T-cell (primary cell): ENCODE results near the gene SLC6A11. TPM values are rescaled to one million over a fixed set of nuclear protein-coding genes. Genes with fewer than 3 reads are reported as not detected.

ENCODE experiments used
- ATAC-seq, 4 experiments: fragments of 200-7000 bp in 3 of 4; fragments of 150-1000 bp in 1 of 4; cut with Tn5 transposase; replicated peaks in 1 of 4; 1 replicate in 3 of 4; 2 replicates in 1 of 4; pipeline ENCODE4 v1.10.0; 2021; ENCODE audit warnings: moderate library complexity in 3 of 4, mild to moderate bottlenecking in 2 of 4, moderate number of reproducible peaks in 1 of 4
- CTCF ChIA-PET, 2 donors: fragments of 300-600 bp; sonication (Branson Sonifier 250); formaldehyde crosslinking; loops; one replicate each; lab custom pipeline; 2022; ENCODE audit warnings: antibody characterized with exemption in 2 of 2; lab: Charles Lee
- POLR2A ChIA-PET, 2 donors: fragments of 300-600 bp; sonication (Branson Sonifier 250); formaldehyde crosslinking; loops; one replicate each; lab custom pipeline; 2022; ENCODE audit warnings: antibody characterized with exemption in 2 of 2; lab: Charles Lee
- DNase-seq, 35 experiments: peaks; one replicate each; pipeline versions ENCODE4 v3.0.0 to v3.0.0-alpha.2; 2013 to 2023
- H3K27ac ChIP-seq: one replicate; pipeline ENCODE4 v1.5.1; 2013; ENCODE audit warnings: low read length
- H3K27me3 ChIP-seq, 2 experiments: replicated peaks in 1 of 2; 1 replicate in 1 of 2; 2 replicates in 1 of 2; pipeline versions ENCODE4 v1.6.1 to v1.7.0; 2013; ENCODE audit warnings: low read length in 1 of 2, mixed read lengths in 1 of 2; ENCODE audit not compliant: control insufficient read depth in 2 of 2, insufficient read depth in 2 of 2; ENCODE audit errors: extremely low read depth in 1 of 2
- H3K36me3 ChIP-seq, 2 donors: 1 replicate in 1 of 2; 2 replicates in 1 of 2; pipeline versions ENCODE4 v1.6.1 to v1.7.0; 2013; ENCODE audit warnings: low read length in 1 of 2; ENCODE audit not compliant: control insufficient read depth in 2 of 2, insufficient read depth in 1 of 2; ENCODE audit errors: extremely low read depth in 1 of 2
- H3K4me1 ChIP-seq, 2 experiments: 1 replicate in 1 of 2; 2 replicates in 1 of 2; pipeline versions ENCODE4 v1.6.1 to v1.7.0; 2013; ENCODE audit warnings: low read length in 2 of 2, mixed read lengths in 1 of 2; ENCODE audit not compliant: insufficient read depth in 2 of 2, control insufficient read depth in 1 of 2; ENCODE audit errors: extremely low read depth in 1 of 2
- H3K4me3 ChIP-seq, 2 donors: 1 replicate in 1 of 2; 2 replicates in 1 of 2; pipeline versions ENCODE4 v1.5.1 to v1.7.0; 2013; ENCODE audit warnings: mild to moderate bottlenecking in 2 of 2, low read length in 1 of 2, moderate library complexity in 1 of 2; ENCODE audit not compliant: control insufficient read depth in 1 of 2; ENCODE audit errors: extremely low read depth in 1 of 2
- H3K9me3 ChIP-seq: 2 replicates; pipeline ENCODE4 v1.7.0; 2013
- H3K27ac Mint-ChIP-seq, 2 donors: one replicate each; pipeline ENCODE4 v1.8.0; 2020 to 2021; ENCODE audit warnings: mild to moderate bottlenecking in 2 of 2, mixed read lengths in 2 of 2
- H3K27me3 Mint-ChIP-seq, 2 donors: one replicate each; pipeline ENCODE4 v1.8.0; 2021 to 2022; ENCODE audit warnings: mixed read lengths in 2 of 2
- H3K36me3 Mint-ChIP-seq: one replicate; pipeline ENCODE4 v1.8.0; 2021; ENCODE audit warnings: mixed read lengths
- H3K4me1 Mint-ChIP-seq, 3 donors: one replicate each; pipeline ENCODE4 v1.8.0; 2020 to 2022; ENCODE audit warnings: mixed read lengths in 3 of 3, mild to moderate bottlenecking in 1 of 3
- H3K4me3 Mint-ChIP-seq, 3 donors: one replicate each; pipeline ENCODE4 v1.8.0; 2020 to 2022; ENCODE audit warnings: mild to moderate bottlenecking in 3 of 3, mixed read lengths in 3 of 3, moderate library complexity in 3 of 3
- H3K9me3 Mint-ChIP-seq, 3 donors: one replicate each; pipeline ENCODE4 v1.8.0; 2020 to 2022; ENCODE audit warnings: mixed read lengths in 3 of 3
- WGBS: methylation state at CpG from one replicate; pipeline ENCODE4 v1.1.5; 2013; ENCODE audit warnings: missing lambda C conversion rate; ENCODE audit not compliant: insufficient coverage; 5-methylcytosine and 5-hydroxymethylcytosine counted together
- total RNA-seq, 35 experiments: library from RNA in 6 of 35; stranded (reverse) in 6 of 35; fragments of 120-200 nt in 1 of 35; gene quantifications; one replicate each; pipeline versions ENCODE4 v1.2.1 to v1.2.4 and lab custom pipeline; 2013 to 2026

Gene SLC6A11
- total RNA-seq, 5 donors from 2014 or later (not counting 1 experiment from before 2014, with no cell fraction given), result not detected

GRCh38 chr3:10901296-10901945, 85.4 kb downstream of the SLC6A11 start:
- Mint-ChIP-seq H3K27me3 (peaks cover 4 to 19% of the 10 kb centered on the region in 2 donors), H3K9me3 (peaks cover 11 to 22% (median 13%) of the 10 kb centered on the region in 3 donors), H3K4me3 (no peak overlapping the region), H3K36me3 (no peaks in the 10 kb centered on the region), H3K4me1 (no peaks in the 10 kb centered on the region), H3K27ac (no peak overlapping the region)
- DNase-seq (no peak), ATAC-seq (no peak)
- H3K27ac ChIP-seq, result no peak overlapping the region
- no peaks in the 10 kb centered on the region for H3K4me1 ChIP-seq
- peaks cover 0 to 14% of the 10 kb centered on the region in 2 experiments for H3K27me3 ChIP-seq
- H3K36me3 ChIP-seq, result no peaks in the 10 kb centered on the region
- ChIA-PET CTCF (no interaction called here), POLR2A (no interaction called here)
- H3K9me3 ChIP-seq, result no peaks in the 10 kb centered on the region
- no peak overlapping the region for H3K4me3 ChIP-seq
- 81% methylated on average over 7 of the region's 13 CpGs for WGBS

GRCh38 chr3:10907262-10907661, 91.2 kb downstream of the SLC6A11 start:
- POLR2A ChIA-PET, result no interaction called here

GRCh38 chr3:10910367-10910766, 94.3 kb downstream of the SLC6A11 start:
- H3K9me3 ChIP-seq, result peaks cover 2% of the 10 kb centered on the region
- WGBS, result 100% methylated on average over 1 of the region's 3 CpGs
- Mint-ChIP-seq H3K27ac (no peak overlapping the region), H3K36me3 (peaks cover 4% of the 10 kb centered on the region), H3K27me3 (peaks cover 8 to 12% of the 10 kb centered on the region in 2 donors), H3K4me3 (no peak overlapping the region), H3K4me1 (no peaks in the 10 kb centered on the region), H3K9me3 (peaks cover 20 to 39% (median 29%) of the 10 kb centered on the region in 3 donors)
- H3K27ac ChIP-seq, result no peak overlapping the region
- no peaks in the 10 kb centered on the region for H3K4me1 ChIP-seq
- POLR2A ChIA-PET, result no interaction called here
- peaks cover 0 to 9% of the 10 kb centered on the region in 2 experiments for H3K27me3 ChIP-seq
- H3K4me3 ChIP-seq, result no peak overlapping the region
- no peaks in the 10 kb centered on the region for H3K36me3 ChIP-seq
- DNase-seq (no peak), ATAC-seq (no peak)
- CTCF ChIA-PET, result no interaction called here

More at GRCh38 chr3:10907262-10907661, 91.2 kb downstream of the SLC6A11 start:
- CTCF ChIA-PET, result no interaction called here
- no peak overlapping the region for H3K4me3 Mint-ChIP-seq
- peaks cover 5 to 13% of the 10 kb centered on the region in 2 donors for H3K27me3 Mint-ChIP-seq
- H3K27ac ChIP-seq, result no peak overlapping the region
- ATAC-seq (no peak), DNase-seq (no peak)
- WGBS, result no CpG with 5 or more reads among the region's 1 CpG
- no peak overlapping the region for H3K27ac Mint-ChIP-seq
- peaks cover 0 to 4% of the 10 kb centered on the region in 2 experiments for H3K27me3 ChIP-seq
- peaks cover 20 to 39% (median 29%) of the 10 kb centered on the region in 3 donors for H3K9me3 Mint-ChIP-seq
- no peaks in the 10 kb centered on the region for H3K36me3 ChIP-seq
- H3K36me3 Mint-ChIP-seq, result peaks cover 4% of the 10 kb centered on the region
- peaks cover 2% of the 10 kb centered on the region for H3K9me3 ChIP-seq
- H3K4me1 ChIP-seq, result no peaks in the 10 kb centered on the region
- H3K4me1 Mint-ChIP-seq, result no peaks in the 10 kb centered on the region
- H3K4me3 ChIP-seq, result no peak overlapping the region

- Mint-ChIP-seq H3K36me3 (peaks cover 4% of the 10 kb centered on the region), H3K27ac (no peak overlapping the region), H3K4me1 (no peaks in the 10 kb centered on the region), H3K27me3 (peaks cover 8 to 13% of the 10 kb centered on the region in 2 donors), H3K4me3 (no peak overlapping the region), H3K9me3 (peaks cover 13 to 31% (median 22%) of the 10 kb centered on the region in 3 donors)
- ATAC-seq, result no peak
- Histone ChIP-seq H3K36me3 (no peaks in the 10 kb centered on the region), H3K27me3 (peaks cover 0 to 9% of the 10 kb centered on the region in 2 experiments), H3K4me1 (no peaks in the 10 kb centered on the region), H3K27ac (no peak overlapping the region), H3K4me3 (no peak overlapping the region), H3K9me3 (peaks cover 2% of the 10 kb centered on the region)
- DNase-seq, result no peak
- CTCF ChIA-PET, result no interaction called here
- POLR2A ChIA-PET, result no interaction called here
- WGBS, result 50% methylated on average over 1 of the region's 2 CpGs
Observed at GRCh38 chr3:10911350-10912002, 95.4 kb downstream of the SLC6A11 start.

DNA sequence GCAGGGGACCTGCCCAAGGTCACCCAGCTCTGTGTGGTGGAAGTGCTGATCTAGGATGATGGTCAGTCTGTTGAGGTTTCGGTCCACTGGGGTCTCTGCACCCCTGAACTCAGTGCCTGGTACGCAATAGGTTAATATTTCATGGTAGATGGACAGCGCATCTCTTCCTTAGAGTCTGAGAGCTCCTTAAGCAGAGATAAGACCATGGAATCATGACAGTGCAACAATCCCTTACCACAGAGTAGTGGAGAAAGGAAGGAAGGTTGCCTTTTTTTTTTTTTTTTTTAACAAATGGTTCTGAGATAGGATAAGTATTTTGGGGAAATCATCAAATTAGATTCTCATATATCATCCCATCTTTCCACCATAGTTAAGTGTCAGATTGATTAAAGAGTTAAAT, 96.8 kb downstream of the SLC6A11 start:
- H3K27ac ChIP-seq, result no peak overlapping the region
- no peak overlapping the region for H3K4me3 ChIP-seq
- WGBS, result no CpG with 5 or more reads among the region's 3 CpGs
- no peaks in the 10 kb centered on the region for H3K36me3 ChIP-seq
- no peaks in the 10 kb centered on the region for H3K36me3 Mint-ChIP-seq
- no peak overlapping the region for H3K4me3 Mint-ChIP-seq
- POLR2A ChIA-PET, result no interaction called here
- H3K27ac Mint-ChIP-seq, result no peak overlapping the region
- no peaks in the 10 kb centered on the region for H3K4me1 ChIP-seq
- H3K9me3 ChIP-seq, result no peaks in the 10 kb centered on the region
- DNase-seq, result no peak
- no peaks in the 10 kb centered on the region for H3K4me1 Mint-ChIP-seq
- peaks cover 0 to 9% of the 10 kb centered on the region in 2 experiments for H3K27me3 ChIP-seq
- H3K27me3 Mint-ChIP-seq, result peaks cover 13 to 23% of the 10 kb centered on the region in 2 donors
- CTCF ChIA-PET, result no interaction called here
- ATAC-seq, result no peak
- peaks cover 4 to 18% (median 11%) of the 10 kb centered on the region in 3 donors for H3K9me3 Mint-ChIP-seq

DNA sequence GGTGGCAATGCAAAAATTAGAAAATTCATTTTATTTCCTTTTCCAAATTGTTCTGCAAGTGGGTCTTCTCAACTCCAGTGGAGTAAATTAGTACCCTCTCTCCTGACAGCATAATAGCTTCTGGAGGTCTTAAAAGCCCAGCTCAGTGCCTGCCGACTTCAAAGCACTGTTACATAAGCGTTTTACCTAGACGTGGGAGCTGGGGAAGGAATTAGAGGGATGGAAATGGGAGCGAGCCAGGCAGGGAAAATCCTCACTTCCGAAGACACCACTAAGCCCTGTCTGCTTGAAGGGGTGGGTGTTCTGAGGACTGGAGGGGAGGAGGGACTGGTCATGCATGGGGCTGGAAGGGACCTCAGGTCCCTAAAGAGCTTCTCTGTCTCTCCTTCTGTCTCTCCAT, 99.3 kb downstream of the SLC6A11 start:
- no peaks in the 10 kb centered on the region for H3K4me1 Mint-ChIP-seq

More for the DNA sequence above, 99.3 kb downstream of the SLC6A11 start:
- POLR2A ChIA-PET, result no interaction called here
- Histone ChIP-seq H3K27me3 (peaks cover 0 to 22% of the 10 kb centered on the region in 2 experiments), H3K4me3 (no peak overlapping the region), H3K36me3 (no peaks in the 10 kb centered on the region), H3K9me3 (no peaks in the 10 kb centered on the region), H3K4me1 (no peaks in the 10 kb centered on the region), H3K27ac (no peak overlapping the region)
- no peak for ATAC-seq
- Mint-ChIP-seq H3K4me3 (no peak overlapping the region), H3K27me3 (peaks cover 25 to 27% of the 10 kb centered on the region in 2 donors), H3K36me3 (no peaks in the 10 kb centered on the region), H3K27ac (no peak overlapping the region), H3K9me3 (no peaks in the 10 kb centered on the region)
- DNase-seq, result no peak
- WGBS, result 60% methylated on average over 2 of the region's 5 CpGs
- CTCF ChIA-PET, result no interaction called here
